Spleen (tissue), 7 donors: ENCODE data around the gene IL11RA.

Experiments
- POLR2A ChIP-seq, 3 donors: fragments of 450-650 bp; IDR thresholded peaks; one replicate each; pipeline ENCODE4 v1.5.1; 2017; ENCODE audit warnings: antibody characterized with exemption in 3 of 3, mild to moderate bottlenecking in 1 of 3
- POLR2AphosphoS5 ChIP-seq, 3 donors: sonication (generic); formaldehyde crosslinking; IDR thresholded peaks; one replicate each; pipeline ENCODE4 v1.5.1; 2017; ENCODE audit warnings: antibody characterized with exemption in 3 of 3
- TF ChIP-seq, protein P1 (sequence below), 11 experiments: fragments of 200-600 bp in 7 of 11; fragments of 450-650 bp in 4 of 11; sonication (generic) in 4 of 11; IDR thresholded peaks in 8 of 11; conservative IDR thresholded peaks in 3 of 11; 1 replicate in 7 of 11; 2 replicates in 4 of 11; pipeline versions ENCODE4 v1.4.0 to v1.8.0; 2016 to 2021; ENCODE audit warnings: antibody characterized with exemption in 11 of 11, inconsistent platforms in 4 of 11, mild to moderate bottlenecking in 1 of 11
- donor health status: DM: no; HTN: no; CAD: no; lungs with moderate emphysema.
- donor health status: DM: no; HTN: no; CAD: no.
- donor health status: DM: no; HTN: no; CAD: no.

DNA sequence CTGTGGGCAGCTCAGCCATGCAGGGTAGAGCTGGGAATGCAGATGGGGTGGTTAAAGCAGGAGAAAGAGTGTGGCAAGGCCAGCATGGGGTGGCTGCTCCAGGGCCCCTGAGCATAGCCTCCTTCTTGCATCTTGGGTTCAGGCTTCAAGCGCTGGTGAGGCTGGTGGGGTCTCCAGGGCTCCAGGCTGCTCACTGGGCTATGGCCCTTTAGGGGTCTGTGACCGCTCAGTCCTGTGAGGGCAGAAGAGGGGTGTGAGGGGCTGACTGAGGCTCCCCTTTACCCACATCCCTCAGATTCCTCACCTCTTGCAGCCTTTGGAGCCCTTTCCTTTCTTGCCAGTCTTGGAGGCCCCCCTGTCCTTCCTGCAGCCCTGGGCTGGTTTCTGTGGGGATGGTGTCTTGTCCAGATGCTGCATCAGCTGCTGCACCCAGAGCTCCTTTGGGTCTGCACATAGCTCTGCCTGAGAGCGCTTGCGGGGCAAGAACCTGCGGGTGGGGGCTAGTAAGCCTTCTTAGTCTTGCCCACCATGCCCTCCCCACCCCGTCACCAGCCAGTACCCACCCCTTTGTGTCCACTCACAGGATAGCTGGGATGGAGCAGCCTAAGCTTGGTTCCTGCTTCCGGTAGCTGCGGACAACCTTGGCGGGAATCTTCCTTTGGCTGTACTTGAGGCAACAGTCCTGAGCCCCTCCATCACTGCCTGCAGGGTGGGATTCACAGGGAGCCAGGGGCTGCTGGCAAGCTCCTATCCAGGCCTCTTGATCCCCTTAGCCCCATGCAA is 57.4 kb downstream of the IL11RA start:
- TF ChIP-seq, protein P1, sequence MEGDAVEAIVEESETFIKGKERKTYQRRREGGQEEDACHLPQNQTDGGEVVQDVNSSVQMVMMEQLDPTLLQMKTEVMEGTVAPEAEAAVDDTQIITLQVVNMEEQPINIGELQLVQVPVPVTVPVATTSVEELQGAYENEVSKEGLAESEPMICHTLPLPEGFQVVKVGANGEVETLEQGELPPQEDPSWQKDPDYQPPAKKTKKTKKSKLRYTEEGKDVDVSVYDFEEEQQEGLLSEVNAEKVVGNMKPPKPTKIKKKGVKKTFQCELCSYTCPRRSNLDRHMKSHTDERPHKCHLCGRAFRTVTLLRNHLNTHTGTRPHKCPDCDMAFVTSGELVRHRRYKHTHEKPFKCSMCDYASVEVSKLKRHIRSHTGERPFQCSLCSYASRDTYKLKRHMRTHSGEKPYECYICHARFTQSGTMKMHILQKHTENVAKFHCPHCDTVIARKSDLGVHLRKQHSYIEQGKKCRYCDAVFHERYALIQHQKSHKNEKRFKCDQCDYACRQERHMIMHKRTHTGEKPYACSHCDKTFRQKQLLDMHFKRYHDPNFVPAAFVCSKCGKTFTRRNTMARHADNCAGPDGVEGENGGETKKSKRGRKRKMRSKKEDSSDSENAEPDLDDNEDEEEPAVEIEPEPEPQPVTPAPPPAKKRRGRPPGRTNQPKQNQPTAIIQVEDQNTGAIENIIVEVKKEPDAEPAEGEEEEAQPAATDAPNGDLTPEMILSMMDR (IDR thresholded peaks at IDR 0.05 in 8 of 11, conservative IDR thresholded peaks at IDR 0.05 in 3 of 11), result no peak
- TF ChIP-seq POLR2AphosphoS5 (IDR thresholded peaks at IDR 0.05), result no peak
- no peak for TF ChIP-seq POLR2A (IDR thresholded peaks at IDR 0.05)
